SK-N-SH (cell line): ENCODE measurements around the gene CLSTN2. TPM values are rescaled to one million over a fixed set of nuclear protein-coding genes. Genes with fewer than 3 reads are reported as not detected.

Experiments used
- CTCF ChIA-PET: fragments of 300-600, 350-600 bp; formaldehyde crosslinking; extraction: SDS; loops from one replicate; lab custom pipeline; 2021; lab: Yijun Ruan, JAX
- POLR2A ChIA-PET: fragments of 350-600 bp; sonication (Branson Sonifier 250); formaldehyde crosslinking; extraction: SDS; loops from one replicate; lab custom pipeline; 2020; ENCODE audit warnings: antibody characterized with exemption, inconsistent platforms; lab: Yijun Ruan, JAX
- DNase-seq: peaks from one replicate; pipeline ENCODE4 v3.0.0; 2012
- H2AFZ ChIP-seq: fragments of 200-600 bp; sonication (generic); 2 replicates; pipeline ENCODE4 v1.8.1; 2016; ENCODE audit warnings: antibody characterized with exemption, mild to moderate bottlenecking, low read depth
- H3F3A ChIP-seq: fragments of 200-600 bp; sonication (generic); replicated peaks from 2 replicates; pipeline ENCODE3; 2016; ENCODE audit warnings: antibody characterized with exemption, mild to moderate bottlenecking; ENCODE audit not compliant: insufficient read depth
- H3K27ac ChIP-seq, 2 experiments: fragments of 200-500 bp in 1 of 2; fragments of 200-600 bp in 1 of 2; sonication (Bioruptor generic) in 1 of 2; sonication (generic), shearing (Covaris generic) in 1 of 2; 2 replicates each; pipeline versions ENCODE4 v1.5.1 to v1.6.1; 2014 to 2016; ENCODE audit warnings: low read depth in 2 of 2, inconsistent platforms in 1 of 2, low read length in 1 of 2, mild to moderate bottlenecking in 1 of 2, mixed read lengths in 1 of 2
- H3K27me3 ChIP-seq: fragments of 200-600 bp; sonication (generic), shearing (Covaris generic); 2 replicates; pipeline ENCODE4 v1.6.1; 2016; ENCODE audit warnings: mixed run types; ENCODE audit not compliant: insufficient read depth
- H3K36me3 ChIP-seq, 2 experiments: fragments of 200-500 bp in 1 of 2; fragments of 200-600 bp in 1 of 2; sonication (Bioruptor generic) in 1 of 2; sonication (generic) in 1 of 2; replicated peaks in 1 of 2; 2 replicates each; pipeline versions ENCODE3 to v1.5.1; 2014 to 2016; ENCODE audit warnings: low read length in 1 of 2, mild to moderate bottlenecking in 1 of 2; ENCODE audit not compliant: insufficient read depth in 2 of 2, control insufficient read depth in 1 of 2
- H3K4me1 ChIP-seq, 2 experiments: fragments of 200-500 bp in 1 of 2; fragments of 200-600 bp in 1 of 2; sonication (Bioruptor generic) in 1 of 2; sonication (generic), shearing (Covaris generic) in 1 of 2; 2 replicates each; pipeline versions ENCODE4 v1.5.1 to v1.6.1; 2014 to 2016; ENCODE audit warnings: low read depth in 1 of 2, low read length in 1 of 2, mixed run types in 1 of 2; ENCODE audit not compliant: insufficient read depth in 2 of 2, control insufficient read depth in 1 of 2
- H3K4me2 ChIP-seq: fragments of 200-600 bp; sonication (generic), shearing (Covaris generic); 2 replicates; pipeline ENCODE4 v1.6.1; 2017; ENCODE audit warnings: mixed run types
- H3K4me3 ChIP-seq, 2 experiments: fragments of 200-500 bp in 1 of 2; fragments of 200-600 bp in 1 of 2; sonication (Bioruptor generic) in 1 of 2; sonication (generic), shearing (Covaris generic) in 1 of 2; 2 replicates each; pipeline versions ENCODE4 v1.5.1 to v1.8.1; 2014 to 2016; ENCODE audit warnings: low read depth in 2 of 2, inconsistent platforms in 1 of 2, low read length in 1 of 2, mild to moderate bottlenecking in 1 of 2, mixed read lengths in 1 of 2, moderate library complexity in 1 of 2
- H3K79me2 ChIP-seq: fragments of 200-600 bp; sonication (generic); 2 replicates; pipeline ENCODE4 v1.8.1; 2017; ENCODE audit warnings: mild to moderate bottlenecking; ENCODE audit not compliant: insufficient read depth
- H3K9ac ChIP-seq: fragments of 200-600 bp; sonication (generic); 2 replicates; pipeline ENCODE4 v1.6.1; 2017; ENCODE audit warnings: mixed run types
- H3K9me2 ChIP-seq: fragments of 200-600 bp; sonication (generic); 2 replicates; pipeline ENCODE4 v1.6.1; 2017; ENCODE audit warnings: mixed run types
- H3K9me3 ChIP-seq: fragments of 200-600 bp; sonication (generic); 2 replicates; pipeline ENCODE4 v1.6.1; 2017; ENCODE audit warnings: mixed run types, mild to moderate bottlenecking, moderate library complexity
- H4K20me1 ChIP-seq: fragments of 200-600 bp; sonication (generic); 2 replicates; pipeline ENCODE4 v1.6.1; 2017; ENCODE audit warnings: mild to moderate bottlenecking, mixed run types; ENCODE audit not compliant: insufficient read depth
- ELF1 ChIP-seq: IDR thresholded peaks from 2 replicates; pipeline ENCODE4 v1.4.0; 2012
- FOSL2 ChIP-seq: IDR thresholded peaks from 2 replicates; pipeline ENCODE4 v1.4.0; 2012; ENCODE audit warnings: low read depth, mild to moderate bottlenecking, moderate library complexity, borderline replicate concordance
- FOXJ3 ChIP-seq: sonication (generic); formaldehyde crosslinking; IDR thresholded peaks from 2 replicates; pipeline ENCODE4 v1.5.1; 2020; ENCODE audit warnings: mild to moderate bottlenecking, missing genetic modification reagents
- JUND ChIP-seq: IDR thresholded peaks from 2 replicates; pipeline ENCODE4 v1.4.0; 2012
- MXI1 ChIP-seq: IDR thresholded peaks from 2 replicates; pipeline ENCODE4 v1.6.1; 2012; ENCODE audit warnings: mild to moderate bottlenecking, low read depth, low read length, improper control_type of control experiment
- NFIC ChIP-seq: IDR thresholded peaks from 2 replicates; pipeline ENCODE4 v1.4.0; 2012; ENCODE audit warnings: borderline replicate concordance
- NRF1 ChIP-seq: IDR thresholded peaks from 2 replicates; pipeline ENCODE4 v1.6.1; 2012; ENCODE audit warnings: low read depth, mild to moderate bottlenecking, low read length
- RCOR1 ChIP-seq: fragments of 150-350 bp; IDR thresholded peaks from 2 replicates; pipeline ENCODE4 v1.6.1; 2017; ENCODE audit warnings: antibody characterized with exemption, low read length
- REST ChIP-seq: IDR thresholded peaks from 2 replicates; pipeline ENCODE4 v1.6.1; 2012; ENCODE audit warnings: mild to moderate bottlenecking, low read depth, low read length, moderate library complexity
- RXRA ChIP-seq: IDR thresholded peaks from 2 replicates; pipeline ENCODE4 v1.4.0; 2012; ENCODE audit warnings: low read depth, mild to moderate bottlenecking, borderline replicate concordance
- WGBS: methylation state at CpG from one replicate; pipeline ENCODE4 v1.1.6; 2017; ENCODE audit warnings: low lambda C conversion rate; 5-methylcytosine and 5-hydroxymethylcytosine counted together
- polyA plus RNA-seq, 3 experiments: library from polyadenylated mRNA; depleted of rRNA; stranded (reverse); fragments of >200 nt; gene quantifications; 2 replicates each; pipeline ENCODE4 v1.2.3, GENCODE V29; 2012
- TF ChIP-seq, protein P1 (sequence below): IDR thresholded peaks from 2 replicates; pipeline ENCODE4 v1.4.0; 2012; ENCODE audit warnings: low read depth, borderline replicate concordance
- TF ChIP-seq, protein P2 (sequence below): IDR thresholded peaks from 2 replicates; pipeline ENCODE4; 2012

The CLSTN2 gene
- polyA plus RNA-seq, 1 of the 3 experiments (the other 2 are of a cell fraction) = 0.02 TPM

GRCh38 chr3:140442621-140443020 lies 507.6 kb downstream of the CLSTN2 start:
- Histone ChIP-seq H3K9me2 (no peaks in the 10 kb centered on the region), H3K4me3 (no peak overlapping the region), H3K79me2 (no peaks in the 10 kb centered on the region), H4K20me1 (no peaks in the 10 kb centered on the region), H3K9ac (no peak overlapping the region), H2AFZ (no peak overlapping the region), H3K27me3 (no peaks in the 10 kb centered on the region), H3K4me2 (no peak overlapping the region)
- WGBS = 16% methylated on average over 2 of the region's 2 CpGs
- DNase-seq = no peak
- CTCF ChIA-PET = no interaction called here
- TF ChIP-seq FOXJ3 (CRISPR knock-in tag) (no peak), RCOR1 (no peak), NRF1 (no peak), RXRA (no peak)
- TF ChIP-seq, protein P1, sequence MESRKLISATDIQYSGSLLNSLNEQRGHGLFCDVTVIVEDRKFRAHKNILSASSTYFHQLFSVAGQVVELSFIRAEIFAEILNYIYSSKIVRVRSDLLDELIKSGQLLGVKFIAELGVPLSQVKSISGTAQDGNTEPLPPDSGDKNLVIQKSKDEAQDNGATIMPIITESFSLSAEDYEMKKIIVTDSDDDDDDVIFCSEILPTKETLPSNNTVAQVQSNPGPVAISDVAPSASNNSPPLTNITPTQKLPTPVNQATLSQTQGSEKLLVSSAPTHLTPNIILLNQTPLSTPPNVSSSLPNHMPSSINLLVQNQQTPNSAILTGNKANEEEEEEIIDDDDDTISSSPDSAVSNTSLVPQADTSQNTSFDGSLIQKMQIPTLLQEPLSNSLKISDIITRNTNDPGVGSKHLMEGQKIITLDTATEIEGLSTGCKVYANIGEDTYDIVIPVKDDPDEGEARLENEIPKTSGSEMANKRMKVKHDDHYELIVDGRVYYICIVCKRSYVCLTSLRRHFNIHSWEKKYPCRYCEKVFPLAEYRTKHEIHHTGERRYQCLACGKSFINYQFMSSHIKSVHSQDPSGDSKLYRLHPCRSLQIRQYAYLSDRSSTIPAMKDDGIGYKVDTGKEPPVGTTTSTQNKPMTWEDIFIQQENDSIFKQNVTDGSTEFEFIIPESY = no peak
- TF ChIP-seq, all 33 proteins: peak for 0
- H3K36me3 ChIP-seq = no peaks in the 10 kb centered on the region
- H3K27ac ChIP-seq = no peak overlapping the region
- no peaks in the 10 kb centered on the region for H3F3A ChIP-seq
- H3K9me3 ChIP-seq = no peaks in the 10 kb centered on the region
- no peaks in the 10 kb centered on the region for H3K4me1 ChIP-seq
- POLR2A ChIA-PET = no interaction called here

GRCh38 chr3:140443073-140443472 lies 508.1 kb downstream of the CLSTN2 start:
- Histone ChIP-seq H3K36me3 (no peaks in the 10 kb centered on the region), H3K27ac (no peak overlapping the region), H3K9me2 (no peaks in the 10 kb centered on the region), H2AFZ (no peak overlapping the region), H3F3A (no peaks in the 10 kb centered on the region), H3K4me3 (no peak overlapping the region), H3K79me2 (no peaks in the 10 kb centered on the region), H3K4me2 (no peak overlapping the region), H3K9ac (no peak overlapping the region), H3K9me3 (no peaks in the 10 kb centered on the region), H3K4me1 (no peaks in the 10 kb centered on the region), H3K27me3 (no peaks in the 10 kb centered on the region), H4K20me1 (no peaks in the 10 kb centered on the region)
- CTCF ChIA-PET = no interaction called here
- POLR2A ChIA-PET = no interaction called here
- WGBS = 49% methylated on average over 7 of the region's 7 CpGs
- no peak for TF ChIP-seq NFIC
- TF ChIP-seq, protein P1 = no peak
- TF ChIP-seq JUND = no peak
- TF ChIP-seq, protein P2, sequence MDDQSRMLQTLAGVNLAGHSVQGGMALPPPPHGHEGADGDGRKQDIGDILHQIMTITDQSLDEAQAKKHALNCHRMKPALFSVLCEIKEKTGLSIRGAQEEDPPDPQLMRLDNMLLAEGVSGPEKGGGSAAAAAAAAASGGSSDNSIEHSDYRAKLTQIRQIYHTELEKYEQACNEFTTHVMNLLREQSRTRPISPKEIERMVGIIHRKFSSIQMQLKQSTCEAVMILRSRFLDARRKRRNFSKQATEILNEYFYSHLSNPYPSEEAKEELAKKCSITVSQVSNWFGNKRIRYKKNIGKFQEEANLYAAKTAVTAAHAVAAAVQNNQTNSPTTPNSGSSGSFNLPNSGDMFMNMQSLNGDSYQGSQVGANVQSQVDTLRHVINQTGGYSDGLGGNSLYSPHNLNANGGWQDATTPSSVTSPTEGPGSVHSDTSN = no peak
- no peak for TF ChIP-seq ELF1
- TF ChIP-seq FOSL2 = no peak
- TF ChIP-seq NRF1 = no peak
- TF ChIP-seq RCOR1 = no peak
- TF ChIP-seq REST = no peak
- no peak for TF ChIP-seq MXI1
- DNase-seq = no peak
